GM10248 (cell line): ENCODE measurements around the gene CASZ1.

ENCODE experiments used
- CTCF ChIA-PET: fragments of 300-600 bp; sonication (Branson Sonifier 250); formaldehyde crosslinking; extraction: SDS; loops from one replicate; lab custom pipeline; 2021; ENCODE audit warnings: antibody characterized with exemption; lab: Yijun Ruan, JAX
- POLR2A ChIA-PET: fragments of 350-650 bp; sonication (Branson Sonifier 250); formaldehyde crosslinking; extraction: SDS; loops from one replicate; lab custom pipeline; 2020; ENCODE audit warnings: antibody characterized with exemption; lab: Yijun Ruan, JAX
- DNase-seq: peaks from one replicate; pipeline ENCODE4 v3.0.0; 2012; ENCODE audit errors: extremely low spot score
- CTCF ChIP-seq: IDR thresholded peaks from 2 replicates; pipeline ENCODE4 v1.5.1; 2012; ENCODE audit warnings: mild to moderate bottlenecking, low read depth; ENCODE audit errors: extremely low read depth, missing control alignments, control extremely low read depth

The CASZ1 gene

GRCh38 chr1:10646347-10646861 lies 150.0 kb downstream of the CASZ1 start:
- ChIA-PET CTCF (no interaction called here), POLR2A (no interaction called here)
- no peak for DNase-seq
- TF ChIP-seq CTCF: no peak

- no peak for TF ChIP-seq CTCF
- no peak for DNase-seq
- ChIA-PET POLR2A (no interaction called here), CTCF (no interaction called here)
Observed at GRCh38 chr1:10644307-10645128, 151.9 kb downstream of the CASZ1 start.

- no peak for TF ChIP-seq CTCF
- CTCF ChIA-PET: no interaction called here
- POLR2A ChIA-PET: no interaction called here
- no peak for DNase-seq
Observed at GRCh38 chr1:10643607-10644306, 152.7 kb downstream of the CASZ1 start.

- no peak for DNase-seq
- no peak for TF ChIP-seq CTCF
- ChIA-PET CTCF (no interaction called here), POLR2A (no interaction called here)
Observed at GRCh38 chr1:10642403-10643080, 153.9 kb downstream of the CASZ1 start.

- TF ChIP-seq CTCF: no peak
- POLR2A ChIA-PET: no interaction called here
- DNase-seq: no peak
- CTCF ChIA-PET: no interaction called here
Observed at GRCh38 chr1:10641976-10642375, 154.5 kb downstream of the CASZ1 start.

- CTCF ChIA-PET: no interaction called here
- TF ChIP-seq CTCF: no peak
- POLR2A ChIA-PET: no interaction called here
- no peak for DNase-seq
Observed at GRCh38 chr1:10640843-10641553, 155.4 kb downstream of the CASZ1 start.
